IMR-90 (cell line): ENCODE data around the gene MORN4. TPM values are rescaled to one million over a fixed set of nuclear protein-coding genes. Genes with fewer than 3 reads are reported as not detected.

Source experiments
- ATAC-seq: fragments of 200-7000 bp; cut with Tn5 transposase; 2 replicates; pipeline ENCODE4 v1.9.1; 2020; ENCODE audit warnings: low read depth, mild to moderate bottlenecking, moderate library complexity
- BruUV-seq: library from RNA; stranded (reverse); fragments of 400-500 nt; replicated peaks from 2 replicates; lab custom pipeline; 2021; lab: Mats Ljungman, UMichigan
- CTCF ChIA-PET: fragments of 300-600 bp; formaldehyde crosslinking; extraction: SDS; loops from one replicate; lab custom pipeline; 2021; ENCODE audit warnings: antibody characterized with exemption; lab: Yijun Ruan, JAX
- POLR2A ChIA-PET: fragments of 300-600 bp; sonication (Branson Sonifier 250); formaldehyde crosslinking; loops from one replicate; lab custom pipeline; 2022; ENCODE audit warnings: antibody characterized with exemption; ENCODE audit not compliant: unreplicated experiment; lab: Charles Lee
- DNase-seq: peaks from one replicate; pipeline ENCODE4 v3.0.0; 2013
- H2AFZ ChIP-seq: replicated peaks from 2 replicates; pipeline ENCODE3; 2013; ENCODE audit warnings: low read length, mild to moderate bottlenecking; ENCODE audit not compliant: poor library complexity
- H2AK5ac ChIP-seq: 2 replicates; pipeline ENCODE4 v1.6.1; 2013; ENCODE audit warnings: low read depth, low read length, inconsistent platforms
- H2AK9ac ChIP-seq: replicated peaks from 2 replicates; pipeline ENCODE3; 2013; ENCODE audit warnings: mild to moderate bottlenecking, low read depth, low read length, moderate library complexity; ENCODE audit not compliant: poor library complexity
- H2BK120ac ChIP-seq: 2 replicates; pipeline ENCODE4 v1.6.1; 2013; ENCODE audit warnings: low read depth, low read length, inconsistent platforms
- H2BK15ac ChIP-seq: 3 replicates; pipeline ENCODE4 v1.6.1; 2013; ENCODE audit warnings: low read depth, low read length, inconsistent platforms
- H2BK20ac ChIP-seq: 2 replicates; pipeline ENCODE4 v1.6.1; 2013; ENCODE audit warnings: low read depth, mild to moderate bottlenecking, inconsistent platforms, low read length, moderate library complexity
- H2BK5ac ChIP-seq: 2 replicates; pipeline ENCODE4 v1.6.1; 2013; ENCODE audit warnings: mild to moderate bottlenecking, low read depth, low read length, inconsistent platforms; ENCODE audit not compliant: poor library complexity, severe bottlenecking
- H3K14ac ChIP-seq: replicated peaks from 2 replicates; pipeline ENCODE4 v1.6.1; 2013; ENCODE audit warnings: low read depth, low read length, inconsistent platforms
- H3K18ac ChIP-seq: 2 replicates; pipeline ENCODE4 v1.6.1; 2013; ENCODE audit warnings: low read depth, low read length, control low read depth
- H3K23ac ChIP-seq: 2 replicates; pipeline ENCODE4 v1.6.1; 2013; ENCODE audit warnings: low read depth, low read length, inconsistent platforms
- H3K27ac ChIP-seq: 2 replicates; pipeline ENCODE4 v1.5.1; 2013; ENCODE audit warnings: mild to moderate bottlenecking, control low read depth, low read length; ENCODE audit not compliant: insufficient read depth
- H3K27me3 ChIP-seq: 2 replicates; pipeline ENCODE4 v1.6.1; 2013; ENCODE audit warnings: low read length; ENCODE audit not compliant: control insufficient read depth, insufficient read depth
- H3K36me3 ChIP-seq: 2 replicates; pipeline ENCODE4 v1.6.1; 2013; ENCODE audit warnings: low read length, mixed read lengths; ENCODE audit not compliant: control insufficient read depth, insufficient read depth
- H3K4ac ChIP-seq: 2 replicates; pipeline ENCODE4 v1.6.1; 2013; ENCODE audit warnings: low read depth, low read length, inconsistent platforms
- H3K4me1 ChIP-seq: 2 replicates; pipeline ENCODE4 v1.6.1; 2013; ENCODE audit warnings: low read length, mixed read lengths; ENCODE audit not compliant: control insufficient read depth, insufficient read depth
- H3K4me2 ChIP-seq: 2 replicates; pipeline ENCODE4 v1.6.1; 2013; ENCODE audit warnings: low read depth, mild to moderate bottlenecking, control low read depth, low read length, moderate library complexity
- H3K4me3 ChIP-seq: 2 replicates; pipeline ENCODE4 v1.5.1; 2013; ENCODE audit warnings: low read depth, mild to moderate bottlenecking, control low read depth, low read length, moderate library complexity; ENCODE audit not compliant: insufficient read depth
- H3K56ac ChIP-seq: 2 replicates; pipeline ENCODE4 v1.6.1; 2013; ENCODE audit warnings: low read length, inconsistent platforms; ENCODE audit not compliant: insufficient read depth; ENCODE audit errors: extremely low read depth
- H3K79me1 ChIP-seq, 2 experiments: 2 replicates each; pipeline ENCODE4 v1.6.1; 2013; ENCODE audit warnings: low read length in 2 of 2, inconsistent platforms in 1 of 2, low read depth in 1 of 2
- H3K9ac ChIP-seq: 2 replicates; pipeline ENCODE4 v1.6.1; 2013; ENCODE audit warnings: low read depth, low read length, control low read depth
- H3K9me1 ChIP-seq: 2 replicates; pipeline ENCODE4 v1.6.1; 2013; ENCODE audit warnings: low read length, inconsistent platforms; ENCODE audit not compliant: insufficient read depth
- H3K9me3 ChIP-seq: 2 replicates; pipeline ENCODE4 v1.6.1; 2013; ENCODE audit warnings: low read length; ENCODE audit not compliant: control insufficient read depth, insufficient read depth
- H4K20me1 ChIP-seq: 2 replicates; pipeline ENCODE4 v1.6.1; 2013; ENCODE audit warnings: low read length, inconsistent platforms; ENCODE audit not compliant: insufficient read depth
- H4K5ac ChIP-seq: 2 replicates; pipeline ENCODE4 v1.6.1; 2013; ENCODE audit warnings: mild to moderate bottlenecking, low read depth, low read length, control low read depth
- H4K8ac ChIP-seq, 2 experiments: 2 replicates each; pipeline ENCODE4 v1.6.1; 2013; ENCODE audit warnings: low read depth in 2 of 2, low read length in 2 of 2, control low read depth in 1 of 2, inconsistent platforms in 1 of 2
- H4K91ac ChIP-seq: 2 replicates; pipeline ENCODE4 v1.6.1; 2013; ENCODE audit warnings: low read depth, low read length, inconsistent platforms; ENCODE audit not compliant: insufficient read depth
- CEBPB ChIP-seq: IDR thresholded peaks from 2 replicates; pipeline ENCODE4 v1.6.1; 2012; ENCODE audit warnings: low read depth, low read length, improper control_type of control experiment
- CHD1 ChIP-seq: IDR thresholded peaks from 2 replicates; pipeline ENCODE4 v1.6.1; 2012; ENCODE audit warnings: low read depth, low read length, improper control_type of control experiment
- CTCF ChIP-seq: conservative IDR thresholded peaks from 2 replicates; pipeline ENCODE4 v1.5.1; 2012; ENCODE audit warnings: mild to moderate bottlenecking, low read depth, low read length, improper control_type of control experiment
- ELK1 ChIP-seq: fragments of 150-350 bp; IDR thresholded peaks from 2 replicates; pipeline ENCODE4 v1.6.1; 2016; ENCODE audit warnings: low read depth, mild to moderate bottlenecking, low read length, moderate library complexity, borderline replicate concordance
- FOS ChIP-seq: fragments of 150-350 bp; IDR thresholded peaks from 2 replicates; pipeline ENCODE4 v1.6.1; 2016; ENCODE audit warnings: low read depth, low read length
- MAFK ChIP-seq: IDR thresholded peaks from 2 replicates; pipeline ENCODE4 v1.6.1; 2012; ENCODE audit warnings: low read depth, low read length, improper control_type of control experiment
- NFE2L2 ChIP-seq: fragments of 150-350 bp; IDR thresholded peaks from 2 replicates; pipeline ENCODE4 v1.6.1; 2016; ENCODE audit warnings: low read depth, mild to moderate bottlenecking, low read length
- POLR2A ChIP-seq: IDR thresholded peaks from 2 replicates; pipeline ENCODE4 v1.6.1; 2012; ENCODE audit warnings: mild to moderate bottlenecking, low read depth, low read length
- RAD21 ChIP-seq: IDR thresholded peaks from 2 replicates; pipeline ENCODE4 v1.6.1; 2012; ENCODE audit warnings: low read length, improper control_type of control experiment
- RCOR1 ChIP-seq: IDR thresholded peaks from 2 replicates; pipeline ENCODE4 v1.6.1; 2012; ENCODE audit warnings: mild to moderate bottlenecking, low read length, improper control_type of control experiment; ENCODE audit not compliant: insufficient replicate concordance
- SMC3 ChIP-seq: fragments of 150-350 bp; IDR thresholded peaks from 2 replicates; pipeline ENCODE4 v1.6.1; 2016; ENCODE audit warnings: low read depth, mild to moderate bottlenecking, antibody characterized with exemption, low read length, moderate library complexity
- USF2 ChIP-seq: fragments of 150-350 bp; IDR thresholded peaks from 2 replicates; pipeline ENCODE4 v1.6.1; 2017; ENCODE audit warnings: mild to moderate bottlenecking, antibody characterized with exemption, low read length, low read depth
- WGBS, 2 experiments: methylation state at CpG; one replicate each; pipeline versions ENCODE4 v1.1.5 to v1.1.7; 2013; ENCODE audit warnings: missing lambda C conversion rate in 2 of 2; ENCODE audit not compliant: insufficient read length in 1 of 2; ENCODE audit errors: extremely low coverage in 2 of 2; 5-methylcytosine and 5-hydroxymethylcytosine counted together
- dilution Hi-C: fragments of 300-500 bp; cut with HindIII; formaldehyde crosslinking; loops from one replicate; pipeline ENCODE4 v1.14.3; 2018; ENCODE audit warnings: low sequenced_read_pairs; ENCODE audit not compliant: unreplicated experiment
- in situ Hi-C: fragments of 300-500 bp; cut with MboI; formaldehyde crosslinking; loops from 3 replicates; pipeline ENCODE4 v1.14.3; 2019; ENCODE audit warnings: low sequenced_read_pairs, inconsistent platforms, mixed read lengths
- intact Hi-C: fragments of 100-400 bp; cut with micrococcal nuclease; formaldehyde crosslinking; loops from 2 replicates; pipeline ENCODE4 v1.10.0; 2022
- polyA plus RNA-seq, 3 experiments: library from polyadenylated mRNA; depleted of rRNA; stranded (reverse); fragments of >200 nt; gene quantifications; 2 replicates each; pipeline ENCODE4 v1.2.3, GENCODE V29; 2012; ENCODE audit warnings: low replicate concordance in 1 of 3
- total RNA-seq: library from RNA; depleted of rRNA; stranded (reverse); fragments of >200 nt; gene quantifications from 2 replicates; pipeline ENCODE4 v1.2.3, GENCODE V29; 2012

MORN4 gene
- total and polyA plus RNA-seq, 2 of the 4 experiments (the other 2 are of a cell fraction): 3.2 to 8.4 TPM

GRCh38 chr10:97596101-97597082, 36.9 kb downstream of the MORN4 start:
- no peak overlapping the region for H4K8ac ChIP-seq
- H2BK120ac ChIP-seq: peak overlapping the region; percentile 1; the same call in 1 of the 2 replicates
- H2AK9ac ChIP-seq: peak overlapping the region; percentile 4
- H2AK5ac ChIP-seq: peak overlapping the region; percentile 45; the same call in 1 of the 2 replicates
- no TSS peak for BruUV-seq
- dilution Hi-C loops: no loop called here
- peaks cover 9% of the 10 kb centered on the region for H3K9me1 ChIP-seq
- H3K27me3 ChIP-seq: no peaks in the 10 kb centered on the region
- no peaks in the 10 kb centered on the region for H3K9me3 ChIP-seq
- H4K91ac ChIP-seq: no peak overlapping the region
- H2BK5ac ChIP-seq: peak overlapping the region; percentile 32
- peak overlapping the region; percentile 29 for H3K4me2 ChIP-seq
- no peak overlapping the region for H3K4ac ChIP-seq
- no peaks in the 10 kb centered on the region for H3K79me1 ChIP-seq
- peak; percentile 81 for ATAC-seq
- in situ Hi-C loops: no loop called here
- WGBS, 2 experiments: 42% methylated on average over 4 of the region's 10 CpGs; no CpG with 5 or more reads in 1 of the 2 experiments
- H2BK15ac ChIP-seq: no peak overlapping the region
- H3K4me1 ChIP-seq: peaks cover 15% of the 10 kb centered on the region
- intact Hi-C loops: no loop called here
- H4K20me1 ChIP-seq: peaks cover 3% of the 10 kb centered on the region; the same call in 1 of the 2 replicates
- no peak overlapping the region for H3K23ac ChIP-seq
- no peak overlapping the region for H3K14ac ChIP-seq
- H4K5ac ChIP-seq: no peak overlapping the region
- peak; percentile 86 for DNase-seq
- no peak overlapping the region; the same call in 1 of the 2 replicates for H3K9ac ChIP-seq
- no peak overlapping the region for H3K18ac ChIP-seq
- H3K56ac ChIP-seq: no peak overlapping the region
- peak overlapping the region; percentile 82 for H2AFZ ChIP-seq
- CTCF ChIA-PET: interaction anchor here (0.9 to 1.0 kb wide), 2 partner anchors 12 to 24 kb away, joined by 3 to 4 read pairs; partner anchors contain the start of gene ANKRD2
- peak overlapping the region; percentile 17; the same call in 1 of the 2 replicates for H2BK20ac ChIP-seq
- H3K4me3 ChIP-seq: no peak overlapping the region
- H3K36me3 ChIP-seq: no peaks in the 10 kb centered on the region
- POLR2A ChIA-PET: interaction anchor here (0.5 to 0.6 kb wide), 2 partner anchors 11 to 819 kb away, joined by 3 to 4 read pairs; no protein-coding TSS in a partner anchor
- peak overlapping the region; percentile 7; the same call in 1 of the 2 replicates for H3K27ac ChIP-seq
- no peak for TF ChIP-seq RCOR1
- no peak for TF ChIP-seq CHD1
- no peak for TF ChIP-seq USF2
- no peak for TF ChIP-seq RAD21
- no peak; the same call in 1 of the 2 replicates for TF ChIP-seq POLR2A
- peak; percentile 6; the same call in 1 of the 2 replicates for TF ChIP-seq SMC3
- TF ChIP-seq MAFK: peak; percentile 38; the same call in 1 of the 2 replicates
- TF ChIP-seq NFE2L2: no peak
- TF ChIP-seq ELK1: no peak
- 0 out of 2 replicates have a peak, but pooled peaks have one; percentile 4 for TF ChIP-seq CTCF
- 0 out of 2 replicates have a peak, but pooled peaks have one; percentile 0 for TF ChIP-seq CEBPB
- peak; percentile 65 for TF ChIP-seq FOS
